K562 (cell line): ENCODE measurements around the gene TP53I3. TPM values are rescaled to one million over a fixed set of nuclear protein-coding genes. Genes with fewer than 3 reads are reported as not detected.

Source experiments
- ATAC-seq: fragments of 200-7000 bp; cut with Tn5 transposase; 3 replicates; pipeline ENCODE4 v1.9.1; 2020; ENCODE audit warnings: moderate library complexity
- BruUV-seq: library from RNA; stranded (reverse); fragments of 400-500 nt; replicated peaks from 2 replicates; lab custom pipeline; 2021; lab: Mats Ljungman, UMichigan
- CTCF ChIA-PET: fragments of 300-600 bp; formaldehyde crosslinking; extraction: SDS; loops from one replicate; lab custom pipeline; 2021; ENCODE audit warnings: low intra/inter-chr PET ratio; lab: Yijun Ruan, JAX
- POLR2A ChIA-PET: fragments of 300-600, 350-650 bp; sonication (Branson Sonifier 250); formaldehyde crosslinking; extraction: SDS; loops from one replicate; lab custom pipeline; 2021; ENCODE audit warnings: antibody characterized with exemption, inconsistent platforms; lab: Yijun Ruan, JAX
- DNase-seq, 4 experiments: peaks; one replicate each; pipeline versions ENCODE4 v3.0.0 to v3.0.0-alpha.2; 2011 to 2018; ENCODE audit warnings: low spot score in 3 of 4, mixed read lengths in 3 of 4; ENCODE audit errors: extremely low read depth in 1 of 4
- FAIRE-seq: peaks from 2 replicates; lab custom pipeline; 2011; peaks lifted over from hg19 to GRCh38; lab: Jason Lieb, UNC
- H2AFZ ChIP-seq: 2 replicates; pipeline ENCODE4 v1.6.0; 2011; ENCODE audit warnings: low read depth, low read length, control low read depth, inconsistent platforms
- H3K27ac ChIP-seq: fragments of 200-600 bp; 3 replicates; pipeline ENCODE4 v1.8.0; 2011; ENCODE audit warnings: low read depth, mild to moderate bottlenecking, control low read depth, inconsistent platforms, low read length, moderate library complexity, mixed read lengths; ENCODE audit errors: extremely low read depth
- H3K27me3 ChIP-seq, 2 experiments: fragments of 300-600 bp in 1 of 2; 2 replicates in 1 of 2; 3 replicates in 1 of 2; pipeline versions ENCODE4 v1.6.0 to v1.8.0; 2011; ENCODE audit warnings: inconsistent platforms in 2 of 2, low read length in 2 of 2, mild to moderate bottlenecking in 1 of 2, mixed read lengths in 1 of 2, moderate library complexity in 1 of 2; ENCODE audit not compliant: control insufficient read depth in 2 of 2, insufficient read depth in 2 of 2
- H3K36me3 ChIP-seq: fragments of 300-600 bp; 3 replicates; pipeline ENCODE4 v1.8.0; 2011; ENCODE audit warnings: mild to moderate bottlenecking, low read length, inconsistent platforms; ENCODE audit not compliant: control insufficient read depth, insufficient read depth
- H3K4me1 ChIP-seq, 2 experiments: fragments of 200-600 bp in 1 of 2; replicated peaks in 1 of 2; 2 replicates in 1 of 2; 3 replicates in 1 of 2; pipeline versions ENCODE4 v1.5.1 to v1.8.0; 2011; ENCODE audit warnings: inconsistent platforms in 2 of 2, low read length in 2 of 2, mild to moderate bottlenecking in 1 of 2, mixed read lengths in 1 of 2, moderate library complexity in 1 of 2; ENCODE audit not compliant: control insufficient read depth in 2 of 2, insufficient read depth in 2 of 2
- H3K4me2 ChIP-seq: 2 replicates; pipeline ENCODE4 v1.6.1; 2011; ENCODE audit warnings: low read length, control low read depth, inconsistent platforms, mixed read lengths; ENCODE audit not compliant: insufficient read depth
- H3K4me3 ChIP-seq: fragments of 200-600 bp; sonication (generic), shearing (Covaris generic); 2 replicates; pipeline ENCODE4 v1.5.1; 2016; ENCODE audit warnings: control low read depth, inconsistent platforms
- H3K79me2 ChIP-seq: fragments of 200-600 bp; 3 replicates; pipeline ENCODE4 v1.8.0; 2011; ENCODE audit warnings: low read length, inconsistent platforms; ENCODE audit not compliant: control insufficient read depth, insufficient read depth
- H3K9ac ChIP-seq, 2 experiments: 2 replicates each; pipeline versions ENCODE4 v1.6.0 to v1.6.1; 2011; ENCODE audit warnings: low read depth in 2 of 2, low read length in 2 of 2, control low read depth in 1 of 2, inconsistent platforms in 1 of 2, mild to moderate bottlenecking in 1 of 2, mixed read lengths in 1 of 2; ENCODE audit not compliant: insufficient read depth in 1 of 2
- H3K9me1 ChIP-seq: one replicate; pipeline ENCODE4 v1.6.0; 2011; ENCODE audit warnings: inconsistent platforms, mild to moderate bottlenecking, low read length, moderate library complexity; ENCODE audit not compliant: control insufficient read depth, insufficient read depth
- H3K9me3 ChIP-seq: replicated peaks from 2 replicates; pipeline ENCODE4 v1.5.1; 2011; ENCODE audit warnings: low read depth, low read length, inconsistent platforms; ENCODE audit not compliant: control insufficient read depth, insufficient read depth
- H4K20me1 ChIP-seq: replicated peaks from 2 replicates; pipeline ENCODE4 v1.6.1; 2011; ENCODE audit warnings: low read length, inconsistent platforms, mixed read lengths; ENCODE audit not compliant: control insufficient read depth, insufficient read depth
- MEF2D ChIP-seq: conservative IDR thresholded peaks from 2 replicates; pipeline ENCODE4 v1.6.1; 2016; ENCODE audit warnings: low read depth, missing genetic modification characterization, missing compliant biosample characterization
- RBM25 ChIP-seq: fragments of 200-400 bp; formaldehyde crosslinking; IDR thresholded peaks from 2 replicates; pipeline ENCODE4 v1.6.1; 2018; ENCODE audit warnings: low read length, low read depth, moderate library complexity; ENCODE audit not compliant: severe bottlenecking
- RHOXF2B ChIP-seq: fragments of 250-450 bp; sonication (Bioruptor Pico); conservative IDR thresholded peaks from 2 replicates; pipeline ENCODE4 v1.5.1; 2021
- SFPQ ChIP-seq: fragments of 200-400 bp; formaldehyde crosslinking; IDR thresholded peaks from 2 replicates; pipeline ENCODE4 v1.6.1; 2017; ENCODE audit warnings: mild to moderate bottlenecking, low read depth, low read length, moderate library complexity
- SMARCB1 ChIP-seq: IDR thresholded peaks from 2 replicates; pipeline ENCODE4 v1.6.1; 2011; ENCODE audit warnings: improper control_type of control experiment, low read depth; ENCODE audit not compliant: insufficient read length
- YY1 ChIP-seq, 3 experiments: IDR thresholded peaks; 2 replicates each; pipeline ENCODE4 v1.6.1; 2011; ENCODE audit warnings: low read length in 2 of 3, mild to moderate bottlenecking in 2 of 3, moderate library complexity in 2 of 3, borderline replicate concordance in 1 of 3, control low read depth in 1 of 3, low read depth in 1 of 3; ENCODE audit not compliant: insufficient read depth in 3 of 3, insufficient replicate concordance in 2 of 3, control insufficient read depth in 1 of 3, insufficient read length in 1 of 3; ENCODE audit errors: extremely low read depth in 1 of 3
- WGBS: fragments of 100-300 bp; shearing (Covaris generic); methylation state at CpG from one replicate; pipeline ENCODE4 v1.1.6; 2016; ENCODE audit warnings: low coverage, mixed read lengths; ENCODE audit not compliant: insufficient coverage; ENCODE audit errors: missing lambda C conversion rate; 5-methylcytosine and 5-hydroxymethylcytosine counted together
- in situ Hi-C: fragments of 300-500 bp; cut with MboI; formaldehyde crosslinking; loops from 4 replicates; pipeline ENCODE4 v1.15.0; 2018; ENCODE audit warnings: inconsistent platforms, mixed read lengths
- intact Hi-C: fragments of 100-400 bp; cut with micrococcal nuclease; formaldehyde crosslinking; loops from 2 replicates; pipeline ENCODE4 v1.14.2; 2022
- polyA plus RNA-seq, 8 experiments: library from polyadenylated mRNA; depleted of rRNA in 4 of 8; stranded (reverse) in 5 of 8; unstranded in 3 of 8; fragments of >200 nt; fragmentation: Nextera tagmentation in 2 of 8; fragmentation: Illumina TruSeq in 1 of 8; extraction: Ambion mirVana in 2 of 8; extraction: Trizol in 1 of 8; gene quantifications; 2 replicates each; pipeline versions ENCODE4 v1.2.1 to v1.2.3, GENCODE V29; 2011 to 2014; ENCODE audit warnings: inconsistent platforms in 1 of 8, missing spikeins in 1 of 8
- total RNA-seq, 7 experiments: library from RNA; depleted of rRNA in 6 of 7; stranded (reverse); fragments of >200 nt in 6 of 7; fragmentation: Illumina TruSeq in 2 of 7; extraction: Trizol in 2 of 7; gene quantifications; 2 replicates each; pipeline versions ENCODE4 v1.2.1 to v1.2.3, GENCODE V29; 2011 to 2021; ENCODE audit warnings: low replicate concordance in 1 of 7

TP53I3 gene
- total and polyA plus RNA-seq, 9 of the 15 experiments (the other 6 are each of a cell fraction or from before 2014, with no cell fraction given) = 0.65 to 9.5 (median 5.6) TPM

- H4K20me1 ChIP-seq = no peaks in the 10 kb centered on the region
- BruUV-seq = no TSS peak
- in situ Hi-C loops = no loop called here
- no peak overlapping the region for H2AFZ ChIP-seq
- H3K79me2 ChIP-seq = no peaks in the 10 kb centered on the region
- FAIRE-seq (no peak), ATAC-seq (no peak), DNase-seq (no peak)
- H3K4me2 ChIP-seq = no peak overlapping the region
- intact Hi-C loops = no loop called here
- CTCF ChIA-PET = no interaction called here
- 18% methylated on average over 3 of the region's 3 CpGs for WGBS
- H3K9ac ChIP-seq = no peak overlapping the region
- no peaks in the 10 kb centered on the region for H3K9me3 ChIP-seq
- H3K27me3 ChIP-seq = no peaks in the 10 kb centered on the region
- POLR2A ChIA-PET = no interaction called here
- H3K9me1 ChIP-seq = no peaks in the 10 kb centered on the region
- H3K27ac ChIP-seq = no peak overlapping the region
- no peak overlapping the region for H3K4me3 ChIP-seq
- no peaks in the 10 kb centered on the region for H3K4me1 ChIP-seq
- TF ChIP-seq SMARCB1 = no peak
- peak; percentile 42 for TF ChIP-seq RBM25
- no peaks in the 10 kb centered on the region for H3K36me3 ChIP-seq
These were observed 47.9 kb upstream of the TP53I3 start for GRCh38 chr2:24132543-24132942.

GRCh38 chr2:24125956-24126355 lies 41.3 kb upstream of the TP53I3 start:
- WGBS = 30% methylated on average over 1 of the region's 1 CpG
- no peak overlapping the region for H3K4me2 ChIP-seq
- H3K27me3 ChIP-seq = no peaks in the 10 kb centered on the region
- no peak overlapping the region for H3K9ac ChIP-seq
- H3K4me3 ChIP-seq = no peak overlapping the region
- no peak for DNase-seq
- no peaks in the 10 kb centered on the region for H3K9me1 ChIP-seq
- H3K4me1 ChIP-seq = peaks cover 3 to 11% of the 10 kb centered on the region in 2 experiments; a peak in 3 of 5 replicates
- no TSS peak for BruUV-seq
- no peaks in the 10 kb centered on the region for H3K9me3 ChIP-seq
- intact Hi-C loops = no loop called here
- ATAC-seq = no peak
- no peaks in the 10 kb centered on the region for H4K20me1 ChIP-seq
- peaks cover 6% of the 10 kb centered on the region; the same call in 1 of the 3 replicates for H3K79me2 ChIP-seq
- H3K27ac ChIP-seq = no peak overlapping the region
- POLR2A ChIA-PET = interaction anchor here (2.8 kb wide), 1 partner anchor 9 kb away, joined by 13 read pairs; no protein-coding TSS in a partner anchor
- no peak for FAIRE-seq
- CTCF ChIA-PET = no interaction called here
- in situ Hi-C loops = no loop called here
- H2AFZ ChIP-seq = no peak overlapping the region
- H3K36me3 ChIP-seq = no peaks in the 10 kb centered on the region
- no peak for TF ChIP-seq YY1 (IDR thresholded peaks at IDR 0.05; ENCODE audit: borderline replicate concordance in 1 of 3, control insufficient read depth in 1 of 3, extremely low read depth in 1 of 3, insufficient read depth in 3 of 3, insufficient read length in 1 of 3, insufficient replicate concordance in 2 of 3, low read depth in 1 of 3, low read length in 2 of 3)
- no peak for TF ChIP-seq SFPQ
- TF ChIP-seq MEF2D (tag) = no peak
- no peak for TF ChIP-seq RHOXF2B (CRISPR knock-in tag)
